Transverse colon (tissue), 4 donors: ENCODE results near the gene PPL. TPM values are rescaled to one million over a fixed set of nuclear protein-coding genes. Genes with fewer than 3 reads are reported as not detected.

ENCODE experiments used
- DNase-seq: peaks from one replicate; pipeline ENCODE4 v3.0.0-alpha.2; 2019
- H3K27ac ChIP-seq, 4 donors: fragments of 200-600 bp; sonication (generic); 2 replicates each; pipeline ENCODE4 v1.5.1; 2016 to 2018; ENCODE audit warnings: inconsistent platforms in 4 of 4
- H3K27me3 ChIP-seq: fragments of 200-600 bp; sonication (generic); 2 replicates; pipeline ENCODE4 v1.5.1; 2017; ENCODE audit warnings: inconsistent platforms
- H3K36me3 ChIP-seq, 4 donors: fragments of 200-600 bp; sonication (generic); 2 replicates each; pipeline ENCODE4 v1.5.1; 2017 to 2019; ENCODE audit warnings: inconsistent platforms in 4 of 4
- H3K4me1 ChIP-seq, 4 donors: fragments of 200-600 bp; sonication (generic); 2 replicates each; pipeline ENCODE4 v1.5.1; 2017 to 2020; ENCODE audit warnings: inconsistent platforms in 4 of 4
- H3K4me3 ChIP-seq, 4 donors: fragments of 200-600 bp; sonication (generic); 1 replicate in 1 of 4; 2 replicates in 3 of 4; pipeline versions ENCODE4 v1.5.1 to v1.6.1; 2017 to 2019; ENCODE audit warnings: inconsistent platforms in 4 of 4
- H3K9me3 ChIP-seq, 2 donors: fragments of 200-600 bp; sonication (generic); 2 replicates each; pipeline ENCODE4 v1.5.1; 2017 to 2019; ENCODE audit warnings: inconsistent platforms in 2 of 2
- CTCF ChIP-seq, 5 experiments: fragments of 200-600 bp in 3 of 5; fragments of 450-650 bp in 2 of 5; sonication (generic) in 3 of 5; IDR thresholded peaks; 1 replicate in 2 of 5; 2 replicates in 3 of 5; pipeline ENCODE4 v1.5.1; 2016 to 2017; ENCODE audit warnings: antibody characterized with exemption in 5 of 5, inconsistent platforms in 3 of 5, mild to moderate bottlenecking in 2 of 5, moderate library complexity in 1 of 5
- EP300 ChIP-seq: sonication (generic); formaldehyde crosslinking; IDR thresholded peaks from one replicate; pipeline ENCODE4 v1.6.1; 2017; ENCODE audit warnings: antibody characterized with exemption, low read depth
- POLR2A ChIP-seq: fragments of 450-650 bp; IDR thresholded peaks from one replicate; pipeline ENCODE4 v1.6.1; 2016; ENCODE audit warnings: antibody characterized with exemption, mild to moderate bottlenecking, moderate library complexity
- POLR2AphosphoS5 ChIP-seq, 3 donors: sonication (generic); formaldehyde crosslinking; IDR thresholded peaks; one replicate each; pipeline ENCODE4 v1.6.1; 2016; ENCODE audit warnings: antibody characterized with exemption in 3 of 3
- WGBS, 2 donors: methylation state at CpG; one replicate each; pipeline ENCODE4 v1.1.5; 2018; ENCODE audit warnings: low coverage in 1 of 2; 5-methylcytosine and 5-hydroxymethylcytosine counted together
- in situ Hi-C, 4 donors: fragments of 200-750 bp; cut with MboI; loops; one replicate each; pipeline versions ENCODE4 v1.15.0 to v1.15.1; 2017; ENCODE audit warnings: low sequenced_read_pairs in 3 of 4, low pct_ligation_motif_present in 1 of 4, low pct_unique_long_range_greater_than_20kb in 1 of 4
- intact Hi-C: fragments of 100-400 bp; cut with DNase I; formaldehyde crosslinking; loops from one replicate; pipeline ENCODE4 v1.15.1; 2023; ENCODE audit warnings: low total_unique reads
- total RNA-seq, 4 donors: library from RNA; depleted of rRNA; stranded (reverse); fragments of >200 nt; gene quantifications; one replicate each; pipeline ENCODE4 v1.1.0, GENCODE V29; 2016

The PPL gene
- total RNA-seq, 4 donors from 2014 or later, result 13.5 to 28.8 (median 22.8) TPM

GRCh38 chr16:4890026-4890425 lies 46.9 kb downstream of the PPL start:
- peaks cover 0 to 9% (median 0%) of the 10 kb centered on the region in 4 donors for H3K4me1 ChIP-seq
- in situ Hi-C loops (no loop called here), intact Hi-C loops (no loop called here)
- no peak for DNase-seq
- H3K27me3 ChIP-seq, result no peaks in the 10 kb centered on the region
- peaks cover 0 to 28% (median 4%) of the 10 kb centered on the region in 4 donors for H3K36me3 ChIP-seq
- TF ChIP-seq EP300 (no peak), CTCF (IDR thresholded peaks at IDR 0.05) (no peak), POLR2AphosphoS5 (IDR thresholded peaks at IDR 0.05) (no peak), POLR2A (no peak)
- no peak overlapping the region for H3K27ac ChIP-seq
- no peaks in the 10 kb centered on the region for H3K9me3 ChIP-seq
- H3K4me3 ChIP-seq, result no peak overlapping the region
- WGBS, 2 donors, result 89% methylated on average over 11 of the region's 11 CpGs; no CpG with 5 or more reads in 1 of the 2 donors

- DNase-seq, result no peak
- TF ChIP-seq CTCF (IDR thresholded peaks at IDR 0.05) (no peak), POLR2A (no peak), EP300 (no peak), POLR2AphosphoS5 (IDR thresholded peaks at IDR 0.05) (no peak)
- Histone ChIP-seq H3K4me1 (peaks cover 0 to 9% (median 0%) of the 10 kb centered on the region in 4 donors), H3K27me3 (no peaks in the 10 kb centered on the region), H3K9me3 (no peaks in the 10 kb centered on the region), H3K4me3 (no peak overlapping the region), H3K27ac (no peak overlapping the region), H3K36me3 (peaks cover 0 to 42% (median 11%) of the 10 kb centered on the region in 4 donors)
- intact Hi-C loops, result no loop called here
- WGBS, 2 donors, result 80 to 90% methylated on average over 3 to 9 of the region's 9 CpGs
- in situ Hi-C loops, result no loop called here
Measured at GRCh38 chr16:4888428-4889135, 48.4 kb downstream of the PPL start.

GRCh38 chr16:4886151-4886550 lies 50.8 kb downstream of the PPL start:
- H3K4me1 ChIP-seq, result no peaks in the 10 kb centered on the region
- H3K36me3 ChIP-seq, result peaks cover 0 to 60% (median 16%) of the 10 kb centered on the region in 4 donors
- no peak for TF ChIP-seq EP300
- no peak for TF ChIP-seq CTCF (IDR thresholded peaks at IDR 0.05)
- no peak for TF ChIP-seq POLR2AphosphoS5 (IDR thresholded peaks at IDR 0.05)
- no peak for TF ChIP-seq POLR2A
- H3K27ac ChIP-seq, result no peak overlapping the region
- intact Hi-C loops (no loop called here), in situ Hi-C loops (no loop called here)
- WGBS, 2 donors, result 93 to 96% methylated on average over 3 to 5 of the region's 5 CpGs
- no peak overlapping the region for H3K4me3 ChIP-seq
- H3K9me3 ChIP-seq, result no peaks in the 10 kb centered on the region
- DNase-seq, result no peak
- no peaks in the 10 kb centered on the region for H3K27me3 ChIP-seq

GRCh38 chr16:4884972-4885874 lies 51.7 kb downstream of the PPL start:
- Histone ChIP-seq H3K4me1 (no peaks in the 10 kb centered on the region), H3K4me3 (no peak overlapping the region), H3K27ac (no peak overlapping the region), H3K36me3 (peaks cover 0 to 66% (median 20%) of the 10 kb centered on the region in 4 donors), H3K27me3 (no peaks in the 10 kb centered on the region), H3K9me3 (no peaks in the 10 kb centered on the region)
- DNase-seq, result no peak
- in situ Hi-C loops (no loop called here), intact Hi-C loops (no loop called here)
- WGBS, 2 donors, result 90 to 96% methylated on average over 2 to 44 of the region's 45 CpGs
- TF ChIP-seq POLR2AphosphoS5 (IDR thresholded peaks at IDR 0.05) (no peak), EP300 (no peak), POLR2A (no peak), CTCF (IDR thresholded peaks at IDR 0.05) (no peak)
